Suprapubic skin (tissue), 4 donors: ENCODE results near the gene TAF3.

Source experiments
- EP300 ChIP-seq: sonication (generic); formaldehyde crosslinking; IDR thresholded peaks from one replicate; pipeline ENCODE4 v1.6.1; 2017; ENCODE audit warnings: antibody characterized with exemption
- POLR2A ChIP-seq, 2 donors: fragments of 450-650 bp; IDR thresholded peaks; one replicate each; pipeline ENCODE4 v1.6.1; 2017; ENCODE audit warnings: antibody characterized with exemption in 2 of 2, mild to moderate bottlenecking in 2 of 2, moderate library complexity in 2 of 2
- POLR2AphosphoS5 ChIP-seq, 3 donors: sonication (generic); formaldehyde crosslinking; IDR thresholded peaks; one replicate each; pipeline ENCODE4 v1.6.1; 2017; ENCODE audit warnings: antibody characterized with exemption in 3 of 3
- TF ChIP-seq, protein P1 (sequence below), 2 donors: fragments of 200-600 bp in 1 of 2; fragments of 450-650 bp in 1 of 2; sonication (generic) in 1 of 2; IDR thresholded peaks; one replicate each; pipeline ENCODE4 v1.5.1; 2016 to 2019; ENCODE audit warnings: antibody characterized with exemption in 2 of 2, mild to moderate bottlenecking in 1 of 2, moderate library complexity in 1 of 2

GRCh38 chr10:8054494-8055407 lies 236.4 kb downstream of the TAF3 start, which contains the start of gene GATA3:
- TF ChIP-seq POLR2A (IDR thresholded peaks at IDR 0.05), result peak in 1 of 2 donors; percentile 7
- peak in 1 of 3 donors; percentile 11 for TF ChIP-seq POLR2AphosphoS5 (IDR thresholded peaks at IDR 0.05)
- TF ChIP-seq, protein P1, sequence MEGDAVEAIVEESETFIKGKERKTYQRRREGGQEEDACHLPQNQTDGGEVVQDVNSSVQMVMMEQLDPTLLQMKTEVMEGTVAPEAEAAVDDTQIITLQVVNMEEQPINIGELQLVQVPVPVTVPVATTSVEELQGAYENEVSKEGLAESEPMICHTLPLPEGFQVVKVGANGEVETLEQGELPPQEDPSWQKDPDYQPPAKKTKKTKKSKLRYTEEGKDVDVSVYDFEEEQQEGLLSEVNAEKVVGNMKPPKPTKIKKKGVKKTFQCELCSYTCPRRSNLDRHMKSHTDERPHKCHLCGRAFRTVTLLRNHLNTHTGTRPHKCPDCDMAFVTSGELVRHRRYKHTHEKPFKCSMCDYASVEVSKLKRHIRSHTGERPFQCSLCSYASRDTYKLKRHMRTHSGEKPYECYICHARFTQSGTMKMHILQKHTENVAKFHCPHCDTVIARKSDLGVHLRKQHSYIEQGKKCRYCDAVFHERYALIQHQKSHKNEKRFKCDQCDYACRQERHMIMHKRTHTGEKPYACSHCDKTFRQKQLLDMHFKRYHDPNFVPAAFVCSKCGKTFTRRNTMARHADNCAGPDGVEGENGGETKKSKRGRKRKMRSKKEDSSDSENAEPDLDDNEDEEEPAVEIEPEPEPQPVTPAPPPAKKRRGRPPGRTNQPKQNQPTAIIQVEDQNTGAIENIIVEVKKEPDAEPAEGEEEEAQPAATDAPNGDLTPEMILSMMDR (IDR thresholded peaks at IDR 0.05), result no peak
- TF ChIP-seq EP300, result no peak
